Tibial nerve (tissue), 4 donors: ENCODE data around the gene GSTO1. TPM values are rescaled to one million over a fixed set of nuclear protein-coding genes. Genes with fewer than 3 reads are reported as not detected.

ENCODE experiments used
- DNase-seq, 2 donors: peaks; one replicate each; pipeline ENCODE4 v3.0.0-alpha.2; 2019; ENCODE audit warnings: low spot score in 2 of 2
- H3K27ac ChIP-seq, 4 donors: fragments of 200-600 bp; sonication (generic) in 3 of 4; one replicate each; pipeline ENCODE4 v1.5.1; 2017 to 2019; ENCODE audit warnings: mild to moderate bottlenecking in 1 of 4
- H3K27me3 ChIP-seq, 2 donors: fragments of 200-600 bp; sonication (generic) in 1 of 2; one replicate each; pipeline versions ENCODE4 v1.5.1 to v1.6.0; 2017 to 2019
- H3K36me3 ChIP-seq, 3 donors: fragments of 200-600 bp; sonication (generic); one replicate each; pipeline ENCODE4 v1.5.1; 2018 to 2019
- H3K4me1 ChIP-seq, 4 donors: fragments of 200-600 bp; sonication (generic) in 3 of 4; one replicate each; pipeline ENCODE4 v1.5.1; 2017 to 2019
- H3K4me3 ChIP-seq, 4 donors: fragments of 200-600 bp; sonication (generic) in 3 of 4; one replicate each; pipeline ENCODE4 v1.5.1; 2017 to 2019; ENCODE audit warnings: mild to moderate bottlenecking in 1 of 4, moderate library complexity in 1 of 4
- H3K9me3 ChIP-seq, 4 donors: fragments of 200-600 bp; sonication (generic) in 3 of 4; one replicate each; pipeline ENCODE4 v1.5.1; 2017 to 2019
- CTCF ChIP-seq, 5 experiments: fragments of 200-600 bp in 3 of 5; fragments of 450-650 bp in 2 of 5; sonication (generic) in 3 of 5; IDR thresholded peaks; one replicate each; pipeline ENCODE4 v1.5.1; 2016 to 2019; ENCODE audit warnings: antibody characterized with exemption in 5 of 5, mild to moderate bottlenecking in 3 of 5, moderate library complexity in 2 of 5
- EP300 ChIP-seq, 2 donors: sonication (generic); formaldehyde crosslinking; IDR thresholded peaks; one replicate each; pipeline ENCODE4 v1.6.1; 2017; ENCODE audit warnings: antibody characterized with exemption in 2 of 2, mild to moderate bottlenecking in 1 of 2
- POLR2A ChIP-seq, 2 donors: fragments of 450-650 bp; IDR thresholded peaks; one replicate each; pipeline ENCODE4 v1.6.1; 2017; ENCODE audit warnings: antibody characterized with exemption in 2 of 2, mild to moderate bottlenecking in 2 of 2, moderate library complexity in 2 of 2
- WGBS, 2 donors: methylation state at CpG; one replicate each; pipeline ENCODE4 v1.1.5; 2018; 5-methylcytosine and 5-hydroxymethylcytosine counted together
- total RNA-seq, 4 donors: library from RNA; depleted of rRNA; stranded (reverse); fragments of >200 nt; gene quantifications; one replicate each; pipeline ENCODE4 v1.1.0, GENCODE V29; 2016

Gene GSTO1
- total RNA-seq, 4 donors from 2014 or later, result 51.6 to 84.6 (median 68.1) TPM

DNA sequence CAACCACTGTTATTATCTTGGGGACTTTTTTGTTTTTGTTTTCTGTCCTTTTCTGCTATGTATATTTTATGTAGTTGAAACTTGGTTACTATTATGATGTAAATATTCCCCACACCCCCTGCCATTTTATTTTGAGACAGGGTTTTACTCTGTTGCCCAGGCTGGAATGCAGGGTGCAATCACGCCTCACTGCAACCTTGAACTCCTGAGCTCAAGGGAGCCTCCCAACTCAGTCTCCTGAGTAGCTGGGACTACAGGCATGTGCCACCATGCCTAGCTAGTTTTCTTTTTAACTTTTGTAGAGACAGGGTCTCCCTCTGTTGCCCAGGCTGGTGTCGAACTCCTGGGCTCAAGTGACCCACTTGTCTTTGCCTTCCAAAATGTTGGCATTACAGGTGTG is 32.2 kb downstream of the GSTO1 start:
- Histone ChIP-seq H3K27ac (no peak overlapping the region), H3K9me3 (no peaks in the 10 kb centered on the region), H3K4me1 (peaks cover 0 to 11% (median 0%) of the 10 kb centered on the region in 4 donors), H3K36me3 (no peaks in the 10 kb centered on the region), H3K4me3 (no peak overlapping the region), H3K27me3 (no peaks in the 10 kb centered on the region)
- 86 to 92% methylated on average over 2 of the region's 2 CpGs for WGBS, 2 donors
- TF ChIP-seq EP300 (IDR thresholded peaks at IDR 0.05) (no peak), CTCF (IDR thresholded peaks at IDR 0.05) (no peak), POLR2A (IDR thresholded peaks at IDR 0.05) (no peak)
- DNase-seq, result no peak

GRCh38 chr10:104288355-104288754 is 33.7 kb downstream of the GSTO1 start:
- H3K4me1 ChIP-seq, result peaks cover 0 to 11% (median 0%) of the 10 kb centered on the region in 4 donors
- H3K27me3 ChIP-seq, result no peaks in the 10 kb centered on the region
- no peaks in the 10 kb centered on the region for H3K9me3 ChIP-seq
- DNase-seq, result no peak
- H3K36me3 ChIP-seq, result no peaks in the 10 kb centered on the region
- WGBS, 2 donors, result 42 to 50% methylated on average over 1 of the region's 1 CpG
- H3K4me3 ChIP-seq, result no peak overlapping the region
- no peak overlapping the region for H3K27ac ChIP-seq
- TF ChIP-seq EP300 (IDR thresholded peaks at IDR 0.05) (no peak), CTCF (IDR thresholded peaks at IDR 0.05) (no peak), POLR2A (IDR thresholded peaks at IDR 0.05) (no peak)

DNA sequence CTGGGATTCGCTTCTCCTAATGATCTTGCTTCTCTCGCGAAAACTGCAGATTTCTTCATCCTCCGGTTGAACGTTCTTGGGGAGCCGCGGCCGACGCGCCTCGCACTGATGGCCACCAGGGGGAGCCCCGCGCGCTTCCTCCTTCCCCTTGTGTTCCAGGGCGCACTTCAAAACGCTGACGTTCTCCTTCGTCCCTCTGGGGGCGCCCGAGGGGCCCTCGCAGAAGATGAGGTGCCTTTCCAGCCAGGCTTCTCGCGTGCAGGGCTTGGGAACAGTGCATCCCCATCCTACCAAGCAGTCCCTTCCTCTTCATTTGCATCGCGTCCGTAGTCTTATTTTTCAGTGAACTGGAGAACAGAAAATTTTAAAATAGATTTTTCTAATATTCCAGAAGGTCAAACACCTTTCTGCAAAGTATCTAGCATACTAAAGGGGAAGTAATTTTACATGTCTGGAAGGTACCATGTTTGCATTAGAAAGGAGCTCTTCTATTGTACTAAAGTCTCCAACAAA is 36.8 kb downstream of the GSTO1 start:
- Histone ChIP-seq H3K36me3 (no peaks in the 10 kb centered on the region), H3K4me3 (no peak overlapping the region), H3K4me1 (peaks cover 0 to 11% (median 0%) of the 10 kb centered on the region in 4 donors), H3K27me3 (no peaks in the 10 kb centered on the region), H3K27ac (no peak overlapping the region), H3K9me3 (no peaks in the 10 kb centered on the region)
- DNase-seq, result peak; percentile 81 to 86
- 0 to 1% methylated on average over 26 of the region's 26 CpGs for WGBS, 2 donors
- no peak for TF ChIP-seq POLR2A (IDR thresholded peaks at IDR 0.05)
- TF ChIP-seq EP300 (IDR thresholded peaks at IDR 0.05), result peak; percentile 29 to 73
- peak; percentile 99 to 100 (median 99) for TF ChIP-seq CTCF (IDR thresholded peaks at IDR 0.05)

- no peak for DNase-seq
- 31 to 43% methylated on average over 2 of the region's 2 CpGs for WGBS, 2 donors
- H3K36me3 ChIP-seq, result no peaks in the 10 kb centered on the region
- H3K27ac ChIP-seq, result no peak overlapping the region
- no peak overlapping the region for H3K4me3 ChIP-seq
- H3K4me1 ChIP-seq, result peaks cover 0 to 11% (median 0%) of the 10 kb centered on the region in 4 donors
- no peaks in the 10 kb centered on the region for H3K9me3 ChIP-seq
- TF ChIP-seq CTCF (IDR thresholded peaks at IDR 0.05), result no peak
- TF ChIP-seq EP300 (IDR thresholded peaks at IDR 0.05), result no peak
- no peak for TF ChIP-seq POLR2A (IDR thresholded peaks at IDR 0.05)
- no peaks in the 10 kb centered on the region for H3K27me3 ChIP-seq
Measured at GRCh38 chr10:104293011-104293410, 38.3 kb downstream of the GSTO1 start.

DNA sequence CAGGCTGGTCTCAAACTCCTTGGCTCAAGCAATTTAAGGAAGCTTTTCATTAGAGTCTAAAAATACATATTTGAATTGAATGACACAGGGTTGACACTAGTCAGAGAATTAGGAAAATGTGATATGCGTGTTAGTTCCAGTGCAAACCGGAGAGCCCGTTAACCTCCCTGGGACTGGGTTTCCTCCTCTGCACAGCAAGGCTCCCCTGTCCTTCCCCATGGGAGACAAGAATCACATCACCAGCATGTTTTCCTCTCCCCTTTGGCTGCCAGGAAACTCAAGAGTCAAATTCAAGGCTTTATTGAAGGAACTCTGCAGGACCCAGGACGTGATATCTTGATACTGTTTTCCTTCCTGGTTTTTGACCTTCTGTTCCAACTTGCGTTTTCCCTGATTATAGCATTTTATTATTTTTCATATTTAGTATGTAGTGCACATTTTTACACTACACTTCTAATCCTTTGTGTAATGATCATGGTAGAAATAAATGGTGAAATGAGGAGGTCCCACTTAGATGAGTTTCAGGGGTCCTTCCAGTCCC is 39.2 kb downstream of the GSTO1 start:
- TF ChIP-seq POLR2A (IDR thresholded peaks at IDR 0.05) (no peak), EP300 (IDR thresholded peaks at IDR 0.05) (no peak), CTCF (IDR thresholded peaks at IDR 0.05) (no peak)
- H3K4me3 ChIP-seq, result no peak overlapping the region
- no peaks in the 10 kb centered on the region for H3K27me3 ChIP-seq
- WGBS, 2 donors, result 89 to 92% methylated on average over 5 of the region's 5 CpGs
- H3K4me1 ChIP-seq, result peaks cover 0 to 12% (median under 1%) of the 10 kb centered on the region in 4 donors
- no peaks in the 10 kb centered on the region for H3K36me3 ChIP-seq
- DNase-seq, result no peak
- H3K27ac ChIP-seq, result no peak overlapping the region
- H3K9me3 ChIP-seq, result no peaks in the 10 kb centered on the region
